Measurements from ENCODE around the gene PWWP2A. TPM values are rescaled to one million over a fixed set of nuclear protein-coding genes. Genes with fewer than 3 reads are reported as not detected.

Gene PWWP2A
- total RNA-seq = 10 to 100 TPM; 24.9 to 36.7 (median 29.4) TPM
- 10 to 100 TPM in 2 of 3 donors, 1 to 10 TPM in 1; 8.5 to 12.0 (median 10.7) TPM for polyA plus RNA-seq
- long read RNA-seq, donor 1, transcript PWWP2A-201 (2 exons, 3,346 nt) = major isoform, 5 of 9 reads
- long read RNA-seq, donor 1, partial matches to known transcripts = 0 of 9 reads
- long read RNA-seq, donor 1, other reads (novel, unspliced or antisense) = 0 of 9 reads
- long read RNA-seq, donor 2, transcript PWWP2A-201 (2 exons, 3,346 nt) = major isoform, 5 of 112 reads
- long read RNA-seq, donor 2, partial matches to known transcripts = 100 of 112 reads
- long read RNA-seq, donor 2, other reads (novel, unspliced or antisense) = 5 of 112 reads

- peak; percentile 99 for DNase-seq
- intact Hi-C loops (cut with DNase I; ENCODE audit: low total_unique reads) = no loop called here
- WGBS, 5 donors = 0 to 1% (median 1%) methylated on average over 28 to 55 of the region's 55 CpGs
- H3K4me1 ChIP-seq = peaks cover 5 to 43% (median 25%) of the 10 kb centered on the region in 6 donors
- no peaks in the 10 kb centered on the region for H3K9me3 ChIP-seq
- H3K4me3 ChIP-seq = peak within 1 kb of the TSS; percentile 88 to 100 (median 97)
- no peaks in the 10 kb centered on the region for H3K27me3 ChIP-seq (replicated peaks in 1 of 7)
- H3K36me3 ChIP-seq = peaks cover 0 to 34% (median 19%) of the 10 kb centered on the region in 6 donors
- TF ChIP-seq POLR2AphosphoS5 (IDR thresholded peaks at IDR 0.05) (peak; percentile 94 to 98 (median 95)), CTCF (IDR thresholded peaks at IDR 0.05 in 8 of 11, conservative IDR thresholded peaks at IDR 0.05 in 3 of 11) (peak in 3 of 11 experiments; percentile 16 to 34 (median 28)), POLR2A (IDR thresholded peaks at IDR 0.05) (peak in 1 of 3 donors; percentile 78)
- H3K27ac ChIP-seq = peak within 1 kb of the TSS; percentile 97 to 99 (median 98)
Observed at GRCh38 chr5:160119142-160119904, at the start of gene PWWP2A. Gene PWWP2A, minus strand, starts transcription at chr5:160119450. Its CDS starts 62 bp downstream, at chr5:160119388.

DNA sequence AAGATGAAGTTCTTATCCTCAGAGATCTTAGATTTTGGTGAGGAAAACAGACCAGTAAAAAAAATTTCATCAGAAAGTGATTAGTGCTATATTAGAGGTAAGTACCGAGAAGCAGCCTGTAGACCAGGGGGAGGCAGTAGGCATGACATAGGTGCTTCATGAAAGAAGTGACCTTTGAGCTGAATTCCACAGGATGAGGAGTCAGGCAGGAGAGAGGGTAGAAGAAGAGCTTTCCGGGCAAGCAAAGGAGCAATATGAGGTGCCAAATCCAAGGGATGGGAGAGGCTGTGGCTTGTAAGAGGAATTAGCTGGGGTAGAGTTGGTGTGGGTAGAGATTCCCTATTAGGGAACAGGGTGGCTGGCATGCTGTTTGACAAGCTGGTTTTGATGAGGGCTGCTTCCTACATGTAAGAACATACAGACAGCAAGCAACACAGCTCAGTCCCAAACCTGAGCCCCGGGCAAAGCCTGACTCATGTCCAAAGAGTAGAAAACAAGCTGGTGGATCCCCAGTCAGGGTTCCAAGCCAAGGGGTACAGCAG, 48.4 kb upstream of the PWWP2A start:
- DNase-seq = no peak
- intact Hi-C loops (cut with DNase I; ENCODE audit: low total_unique reads) = no loop called here
- Histone ChIP-seq H3K27ac (no peak overlapping the region), H3K4me1 (peaks cover 0 to 22% (median 14%) of the 10 kb centered on the region in 6 donors), H3K9me3 (no peaks in the 10 kb centered on the region), H3K4me3 (no peak overlapping the region), H3K36me3 (no peaks in the 10 kb centered on the region), H3K27me3 (replicated peaks in 1 of 7) (peaks cover 0 to 18% (median 0%) of the 10 kb centered on the region in 7 donors)
- WGBS, 5 donors = 73 to 96% (median 92%) methylated on average over 3 of the region's 3 CpGs
- no peak for TF ChIP-seq POLR2A (IDR thresholded peaks at IDR 0.05)
- no peak for TF ChIP-seq POLR2AphosphoS5 (IDR thresholded peaks at IDR 0.05)
- no peak for TF ChIP-seq CTCF (IDR thresholded peaks at IDR 0.05 in 8 of 11, conservative IDR thresholded peaks at IDR 0.05 in 3 of 11)

DNA sequence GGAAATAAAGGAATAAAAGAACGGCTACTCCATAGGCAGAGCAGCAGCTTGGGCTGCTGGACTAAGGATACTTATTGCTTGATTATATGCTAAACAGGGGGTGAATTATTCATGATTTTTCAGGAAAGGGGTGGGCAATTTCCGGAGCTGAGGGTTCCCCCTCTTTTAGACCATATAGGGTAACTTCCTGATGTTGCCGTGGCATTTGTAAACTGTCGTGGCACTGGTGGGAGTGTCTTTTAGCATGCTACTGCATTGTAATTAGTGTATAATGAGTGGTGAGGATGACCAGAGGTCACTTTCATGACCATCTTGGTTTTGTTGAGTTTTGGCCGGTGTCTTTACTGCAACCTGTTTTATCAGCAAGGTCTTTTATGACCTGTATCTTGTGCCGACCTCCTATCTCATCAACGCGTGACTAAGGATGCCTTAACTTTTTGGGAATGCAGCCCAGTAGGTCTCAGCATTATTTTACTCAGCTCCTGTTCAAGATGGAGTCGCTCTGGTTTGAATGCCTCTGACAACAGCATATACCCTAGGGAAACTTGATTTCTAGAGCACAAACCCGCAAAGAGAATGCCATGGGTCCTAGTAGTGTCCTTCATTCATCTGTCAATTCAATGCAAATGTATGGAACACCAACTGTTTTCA, 47.8 kb upstream of the PWWP2A start:
- no peak for TF ChIP-seq CTCF (IDR thresholded peaks at IDR 0.05 in 8 of 11, conservative IDR thresholded peaks at IDR 0.05 in 3 of 11)
- TF ChIP-seq POLR2AphosphoS5 (IDR thresholded peaks at IDR 0.05) = no peak
- TF ChIP-seq POLR2A (IDR thresholded peaks at IDR 0.05) = no peak
- no peak for DNase-seq
- 59 to 70% (median 63%) methylated on average over 10 of the region's 10 CpGs for WGBS, 5 donors
- no peak overlapping the region for H3K27ac ChIP-seq
- no peaks in the 10 kb centered on the region for H3K9me3 ChIP-seq
- no peaks in the 10 kb centered on the region for H3K36me3 ChIP-seq
- peaks cover 0 to 18% (median 0%) of the 10 kb centered on the region in 7 donors for H3K27me3 ChIP-seq (replicated peaks in 1 of 7)
- peaks cover 0 to 22% (median 14%) of the 10 kb centered on the region in 6 donors for H3K4me1 ChIP-seq
- no peak overlapping the region for H3K4me3 ChIP-seq
- intact Hi-C loops (cut with DNase I; ENCODE audit: low total_unique reads) = no loop called here
